ENCODE measurements around the gene SLC23A3.

- TF ChIP-seq EZH2 (IDR thresholded peaks at IDR 0.05; ENCODE audit: low read length) (no peak), CTCF (optimal IDR thresholded peaks at IDR 0.05 in 1 of 3, IDR thresholded peaks at IDR 0.05 in 1 of 3, conservative IDR thresholded peaks at IDR 0.05 in 1 of 3; ENCODE audit: extremely low read depth in 1 of 3, insufficient read depth in 2 of 3, low read length in 3 of 3) (no peak)
Measured at GRCh38 chr2:219157396-219157795, 12.4 kb downstream of the SLC23A3 start.

All from keratinocyte (primary cell).